Measurements from ENCODE around the gene COL15A1.

GRCh38 chr9:98992107-98992884 lies 48.6 kb downstream of the COL15A1 start:
- TF ChIP-seq CTCF (IDR thresholded peaks at IDR 0.05): no peak
- TF ChIP-seq POLR2A (IDR thresholded peaks at IDR 0.05): no peak
